DOHH2 (cell line): Measurements from ENCODE around the gene GALNT9.

Source experiments
- CTCF ChIP-seq: fragments of 200-600 bp; sonication (generic); IDR thresholded peaks from one replicate; pipeline ENCODE4 v1.5.1; 2014; ENCODE audit warnings: antibody characterized with exemption, mild to moderate bottlenecking, low read depth, low read length; ENCODE audit not compliant: poor library complexity, severe bottlenecking
- EZH2phosphoT487 ChIP-seq: fragments of 200-600 bp; sonication (generic); IDR thresholded peaks from 2 replicates; pipeline ENCODE4 v1.6.1; 2017; ENCODE audit warnings: borderline replicate concordance, mild to moderate bottlenecking, antibody characterized with exemption, low read length, moderate library complexity, mixed read lengths

- TF ChIP-seq CTCF = no peak
- no peak for TF ChIP-seq EZH2phosphoT487
Observed at GRCh38 chr12:132291402-132292175, 37.8 kb downstream of the GALNT9 start.
